GM12878 (cell line): ENCODE results near the gene PIP5KL1.

Experiments
- GABPA ChIP-seq: IDR thresholded peaks from 2 replicates; pipeline ENCODE4 v1.6.1; 2014; ENCODE audit warnings: antibody characterized with exemption, low read depth, mild to moderate bottlenecking, inconsistent platforms
- TF ChIP-seq, protein P1 (sequence below): fragments of 450-650 bp; IDR thresholded peaks from 2 replicates; pipeline ENCODE4 v1.6.1; 2016; ENCODE audit warnings: mild to moderate bottlenecking

DNA sequence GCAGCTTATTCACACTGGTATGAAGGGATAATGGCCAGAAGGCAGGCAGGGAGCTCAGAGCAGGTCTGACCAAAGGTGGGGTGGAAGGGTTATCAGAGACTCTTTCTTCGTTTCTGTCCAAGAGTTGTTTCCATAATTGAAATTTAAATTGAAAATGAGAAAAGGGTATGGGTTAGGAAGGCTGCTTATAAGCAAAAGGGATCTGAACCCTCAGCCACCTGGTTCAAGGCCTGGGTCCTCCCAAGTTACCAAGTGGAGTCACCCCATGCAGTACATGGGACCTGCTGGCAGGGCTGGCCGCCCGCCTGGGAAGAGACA lies 32.4 kb upstream of the PIP5KL1 start:
- TF ChIP-seq, protein P1, sequence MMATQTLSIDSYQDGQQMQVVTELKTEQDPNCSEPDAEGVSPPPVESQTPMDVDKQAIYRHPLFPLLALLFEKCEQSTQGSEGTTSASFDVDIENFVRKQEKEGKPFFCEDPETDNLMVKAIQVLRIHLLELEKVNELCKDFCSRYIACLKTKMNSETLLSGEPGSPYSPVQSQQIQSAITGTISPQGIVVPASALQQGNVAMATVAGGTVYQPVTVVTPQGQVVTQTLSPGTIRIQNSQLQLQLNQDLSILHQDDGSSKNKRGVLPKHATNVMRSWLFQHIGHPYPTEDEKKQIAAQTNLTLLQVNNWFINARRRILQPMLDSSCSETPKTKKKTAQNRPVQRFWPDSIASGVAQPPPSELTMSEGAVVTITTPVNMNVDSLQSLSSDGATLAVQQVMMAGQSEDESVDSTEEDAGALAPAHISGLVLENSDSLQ: no peak
- no peak for TF ChIP-seq GABPA
